Sigmoid colon (tissue), 7 donors: ENCODE measurements around the gene PPP6C. TPM values are rescaled to one million over a fixed set of nuclear protein-coding genes. Genes with fewer than 3 reads are reported as not detected.

Experiments used
- DNase-seq: peaks from one replicate; pipeline ENCODE4 v3.0.0-alpha.2; 2019
- H3K27ac ChIP-seq, 4 donors: fragments of 200-600 bp; sonication (generic); one replicate each; pipeline ENCODE4 v1.5.1; 2016 to 2019; ENCODE audit warnings: mild to moderate bottlenecking in 1 of 4
- H3K27me3 ChIP-seq, 3 donors: fragments of 200-600 bp; sonication (generic); one replicate each; pipeline ENCODE4 v1.5.1; 2019; ENCODE audit warnings: mild to moderate bottlenecking in 1 of 3
- H3K36me3 ChIP-seq, 4 donors: fragments of 200-600 bp; sonication (generic); one replicate each; pipeline ENCODE4 v1.5.1; 2016 to 2019
- H3K4me1 ChIP-seq, 4 donors: fragments of 200-600 bp; sonication (generic); one replicate each; pipeline ENCODE4 v1.5.1; 2017 to 2019
- H3K4me3 ChIP-seq, 4 donors: fragments of 200-600 bp; sonication (generic); one replicate each; pipeline ENCODE4 v1.5.1; 2017 to 2019; ENCODE audit warnings: mild to moderate bottlenecking in 2 of 4, moderate library complexity in 1 of 4
- H3K9me3 ChIP-seq, 4 donors: fragments of 200-600 bp in 3 of 4; sonication (generic) in 3 of 4; one replicate each; pipeline versions ENCODE4 v1.5.1 to v1.6.1; 2013 to 2019
- CTCF ChIP-seq, 4 experiments: fragments of 450-650 bp in 3 of 4; fragments of 200-600 bp in 1 of 4; IDR thresholded peaks; one replicate each; pipeline ENCODE4 v1.5.1; 2016 to 2019; ENCODE audit warnings: antibody characterized with exemption in 4 of 4, mild to moderate bottlenecking in 3 of 4, moderate library complexity in 2 of 4
- EP300 ChIP-seq, 4 donors: sonication (generic); formaldehyde crosslinking; IDR thresholded peaks; one replicate each; pipeline ENCODE4 v1.6.1; 2017; ENCODE audit warnings: antibody characterized with exemption in 4 of 4
- POLR2A ChIP-seq, 2 donors: fragments of 450-650 bp; IDR thresholded peaks; one replicate each; pipeline ENCODE4 v1.6.1; 2016; ENCODE audit warnings: antibody characterized with exemption in 2 of 2, mild to moderate bottlenecking in 2 of 2, moderate library complexity in 2 of 2
- POLR2AphosphoS5 ChIP-seq, 4 donors: sonication (generic); formaldehyde crosslinking; IDR thresholded peaks; one replicate each; pipeline ENCODE4 v1.6.1; 2017; ENCODE audit warnings: antibody characterized with exemption in 4 of 4
- WGBS, 2 donors: extraction: QIAGEN DNeasy Blood & Tissue Kit; methylation state at CpG; one replicate each; pipeline ENCODE4 v1.1.7; 2013; 5-methylcytosine and 5-hydroxymethylcytosine counted together
- intact Hi-C: fragments of 100-400 bp; cut with DNase I; formaldehyde crosslinking; loops from one replicate; pipeline ENCODE4 v1.15.1; 2023
- polyA plus RNA-seq, 3 donors: library from polyadenylated mRNA; stranded (reverse); fragments of 200-250 nt; gene quantifications; one replicate each; pipeline ENCODE4 v1.2.3, GENCODE V29; 2013
- total RNA-seq, 4 donors: library from RNA; depleted of rRNA; stranded (reverse); fragments of >200 nt; gene quantifications; one replicate each; pipeline ENCODE4 v1.1.0, GENCODE V29; 2016
- donor health status: healthy with polysubstance abuse.
- donor health status: Bipolar disorder and iron deficiency.
- donor health status: healthy.

PPP6C gene
- total and polyA plus RNA-seq, 7 donors = 24.8 to 41.6 (median 31.6) TPM

GRCh38 chr9:125145425-125145824, 44.2 kb downstream of the PPP6C start:
- TF ChIP-seq POLR2AphosphoS5 (IDR thresholded peaks at IDR 0.05) (no peak), POLR2A (IDR thresholded peaks at IDR 0.05) (no peak), EP300 (IDR thresholded peaks at IDR 0.05) (no peak), CTCF (IDR thresholded peaks at IDR 0.05) (no peak)
- peak overlapping the region in 3 of 4 donors; percentile 35 to 67 (median 51) for H3K27ac ChIP-seq
- H3K4me1 ChIP-seq = peaks cover 0 to 51% (median 30%) of the 10 kb centered on the region in 4 donors
- WGBS, 2 donors = 77 to 81% methylated on average over 4 of the region's 4 CpGs
- H3K9me3 ChIP-seq = no peaks in the 10 kb centered on the region
- H3K36me3 ChIP-seq = peaks cover 0 to 17% (median 5%) of the 10 kb centered on the region in 4 donors
- no peak overlapping the region for H3K4me3 ChIP-seq
- no peak for DNase-seq
- H3K27me3 ChIP-seq = no peaks in the 10 kb centered on the region
- intact Hi-C loops = no loop called here

- intact Hi-C loops = loop anchor here (1.0 to 5.0 kb wide), 3 partner anchors 202 to 371 kb away; partner anchors contain the start of genes GOLGA1 and NR6A1
- peaks cover 0 to 51% (median 30%) of the 10 kb centered on the region in 4 donors for H3K4me1 ChIP-seq
- TF ChIP-seq POLR2AphosphoS5 (IDR thresholded peaks at IDR 0.05) (peak; percentile 37 to 78 (median 72)), POLR2A (IDR thresholded peaks at IDR 0.05) (no peak), EP300 (IDR thresholded peaks at IDR 0.05) (no peak), CTCF (IDR thresholded peaks at IDR 0.05) (peak; percentile 98 to 99 (median 99))
Measured at GRCh38 chr9:125143377-125144090, 46.1 kb downstream of the PPP6C start, which contains the start of gene SCAI. Gene SCAI (minus strand): TSS chr9:125143528. CDS start chr9:125143437, 91 bp downstream.

GRCh38 chr9:125142560-125143376, 46.8 kb downstream of the PPP6C start:
- TF ChIP-seq EP300 (IDR thresholded peaks at IDR 0.05) (no peak), POLR2A (IDR thresholded peaks at IDR 0.05) (no peak), CTCF (IDR thresholded peaks at IDR 0.05) (no peak), POLR2AphosphoS5 (IDR thresholded peaks at IDR 0.05) (no peak)
- Histone ChIP-seq H3K4me1 (peaks cover 0 to 45% (median 29%) of the 10 kb centered on the region in 4 donors), H3K27me3 (no peaks in the 10 kb centered on the region), H3K27ac (peak overlapping the region; percentile 83 to 87 (median 84)), H3K9me3 (no peaks in the 10 kb centered on the region), H3K36me3 (no peaks in the 10 kb centered on the region), H3K4me3 (peak overlapping the region; percentile 73 to 96 (median 86))
- intact Hi-C loops = loop anchor here (1.0 to 5.0 kb wide), 3 partner anchors 201 to 370 kb away; partner anchors contain the start of genes GOLGA1 and NR6A1
- 1 to 2% methylated on average over 54 of the region's 54 CpGs for WGBS, 2 donors
- DNase-seq = peak; percentile 66

More at GRCh38 chr9:125143377-125144090, 46.1 kb downstream of the PPP6C start, which contains the start of gene SCAI:
- peak; percentile 100 for DNase-seq
- no peaks in the 10 kb centered on the region for H3K27me3 ChIP-seq
- no peaks in the 10 kb centered on the region for H3K9me3 ChIP-seq
- peak within 1 kb of the TSS; percentile 73 to 96 (median 86) for H3K4me3 ChIP-seq
- H3K36me3 ChIP-seq = no peaks in the 10 kb centered on the region
- WGBS, 2 donors = 1% methylated on average over 46 of the region's 46 CpGs
- H3K27ac ChIP-seq = peak within 1 kb of the TSS; percentile 83 to 87 (median 84)

- WGBS, 2 donors = 83 to 92% methylated on average over 4 of the region's 4 CpGs
- Histone ChIP-seq H3K9me3 (no peaks in the 10 kb centered on the region), H3K4me1 (peaks cover 0 to 37% (median 22%) of the 10 kb centered on the region in 4 donors), H3K27ac (no peak overlapping the region), H3K27me3 (no peaks in the 10 kb centered on the region), H3K4me3 (no peak overlapping the region), H3K36me3 (no peaks in the 10 kb centered on the region)
- intact Hi-C loops = loop anchor here (5.0 kb wide), 2 partner anchors 274 to 369 kb away; partner anchors contain the start of gene NR6A1
- no peak for TF ChIP-seq POLR2A (IDR thresholded peaks at IDR 0.05)
- TF ChIP-seq CTCF (IDR thresholded peaks at IDR 0.05) = no peak
- no peak for TF ChIP-seq POLR2AphosphoS5 (IDR thresholded peaks at IDR 0.05)
- no peak for TF ChIP-seq EP300 (IDR thresholded peaks at IDR 0.05)
- no peak for DNase-seq
Measured at GRCh38 chr9:125141751-125142150, 47.9 kb downstream of the PPP6C start.
